Cardiac fibroblast (primary cell): ENCODE results near the gene WIZ.
A peak's percentile ranks its signal among the peaks of the same experiment; 100 is the strongest.

ENCODE experiments used
- DNase-seq, 2 donors: peaks; one replicate each; pipeline versions ENCODE4 v3.0.0 to v3.0.0-alpha.2; 2010; ENCODE audit warnings: low read depth in 2 of 2
- H3K4me3 ChIP-seq, 2 donors: replicated peaks in 1 of 2; 1 replicate in 1 of 2; 2 replicates in 1 of 2; pipeline ENCODE4 v1.5.1; 2011; ENCODE audit warnings: low read depth in 2 of 2, low read length in 2 of 2, mild to moderate bottlenecking in 2 of 2, moderate library complexity in 1 of 2
- CTCF ChIP-seq: IDR thresholded peaks from one replicate; pipeline ENCODE4 v1.5.1; 2011; ENCODE audit warnings: low read depth, mild to moderate bottlenecking, low read length, inconsistent platforms

WIZ gene

GRCh38 chr19:15441317-15441716, 8.4 kb downstream of the WIZ start:
- DNase-seq: no peak
- no peak for TF ChIP-seq CTCF
- no peak overlapping the region for H3K4me3 ChIP-seq

DNA sequence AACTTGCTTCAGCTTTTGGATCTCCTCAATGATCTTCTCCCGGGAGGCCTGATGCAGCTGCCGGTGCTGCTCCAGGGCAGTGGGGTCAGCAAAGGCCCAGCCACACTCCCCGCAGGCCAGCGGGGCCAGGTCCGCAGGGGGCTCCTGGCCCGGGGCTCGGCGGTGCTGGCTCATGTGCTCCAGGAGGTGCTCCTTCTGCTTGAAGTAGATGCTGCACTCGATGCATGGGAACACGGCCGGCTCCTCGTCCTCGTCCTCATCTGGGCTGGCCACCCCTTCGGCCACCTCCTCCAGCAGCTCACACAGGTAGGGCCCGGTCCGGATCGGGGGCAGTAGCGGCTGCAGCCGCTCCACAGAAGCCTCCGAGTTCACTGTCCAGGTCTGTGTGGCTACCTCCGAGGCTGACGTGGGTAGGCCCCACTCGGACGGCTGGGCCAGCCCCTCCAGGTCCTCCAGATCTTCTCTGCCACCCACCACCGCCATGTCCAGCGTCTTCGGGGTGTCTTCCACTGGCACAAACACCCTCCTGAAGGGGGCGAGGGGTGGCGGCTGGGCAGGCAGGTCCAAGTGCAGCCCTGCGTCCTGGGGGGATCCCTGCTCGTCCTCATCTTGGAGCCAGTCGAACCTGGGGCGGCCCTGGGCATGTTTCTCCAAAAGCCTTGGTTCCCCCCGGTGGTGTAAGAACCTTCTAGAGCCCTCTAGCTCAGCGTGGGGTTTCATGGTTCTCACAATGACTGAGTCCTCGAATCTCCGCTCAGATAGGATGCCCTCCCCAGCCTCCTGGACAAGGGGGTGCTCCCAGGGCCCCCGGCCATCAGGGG, 9.7 kb downstream of the WIZ start:
- no peak for TF ChIP-seq CTCF
- DNase-seq: no peak

GRCh38 chr19:15439078-15439799, 10.5 kb downstream of the WIZ start:
- no peak overlapping the region for H3K4me3 ChIP-seq
- TF ChIP-seq CTCF: no peak
- DNase-seq: no peak

More for the DNA sequence above, 9.7 kb downstream of the WIZ start:
- H3K4me3 ChIP-seq: no peak overlapping the region

DNA sequence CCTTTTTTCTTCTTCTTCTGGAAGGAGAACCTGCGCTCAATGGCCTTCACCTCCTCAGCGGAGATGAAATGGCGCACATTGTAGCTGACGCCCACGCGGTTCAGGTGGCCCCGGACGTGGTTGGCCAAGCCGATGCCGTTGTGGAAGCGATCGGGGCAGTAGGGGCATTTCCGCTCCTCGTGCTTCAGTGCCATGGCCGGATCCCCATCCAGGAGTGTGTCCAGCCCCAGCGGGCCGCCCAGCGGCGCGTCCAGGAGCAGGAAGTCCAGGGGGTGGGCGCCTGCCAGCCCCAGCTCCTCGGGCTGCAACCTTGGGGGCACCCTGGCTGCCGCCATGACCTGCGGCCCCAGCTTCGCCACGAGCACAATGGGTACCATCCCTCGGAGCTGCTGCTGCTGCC, 11.2 kb downstream of the WIZ start:
- no peak for DNase-seq
- TF ChIP-seq CTCF: no peak
- H3K4me3 ChIP-seq: no peak overlapping the region

DNA sequence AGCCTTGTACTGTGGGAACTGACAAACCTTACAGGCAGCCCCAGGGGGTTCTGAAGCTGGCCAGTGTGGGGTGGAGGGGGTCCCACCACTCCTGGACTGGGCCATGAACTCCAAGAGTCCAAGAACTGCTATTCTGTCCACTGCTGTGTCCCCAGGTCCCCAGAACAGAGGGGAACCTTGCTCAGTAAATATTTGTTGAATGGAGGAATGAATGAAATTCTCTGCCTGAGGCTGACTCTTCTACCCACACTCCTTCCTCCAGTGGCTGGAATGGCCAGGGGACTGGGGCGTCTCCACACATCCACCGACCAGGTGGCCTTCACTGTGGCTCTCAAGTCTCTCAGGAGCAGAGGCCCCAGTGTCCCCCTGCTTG, 11.6 kb downstream of the WIZ start:
- no peak for DNase-seq
- TF ChIP-seq CTCF: no peak
- no peak overlapping the region for H3K4me3 ChIP-seq

DNA sequence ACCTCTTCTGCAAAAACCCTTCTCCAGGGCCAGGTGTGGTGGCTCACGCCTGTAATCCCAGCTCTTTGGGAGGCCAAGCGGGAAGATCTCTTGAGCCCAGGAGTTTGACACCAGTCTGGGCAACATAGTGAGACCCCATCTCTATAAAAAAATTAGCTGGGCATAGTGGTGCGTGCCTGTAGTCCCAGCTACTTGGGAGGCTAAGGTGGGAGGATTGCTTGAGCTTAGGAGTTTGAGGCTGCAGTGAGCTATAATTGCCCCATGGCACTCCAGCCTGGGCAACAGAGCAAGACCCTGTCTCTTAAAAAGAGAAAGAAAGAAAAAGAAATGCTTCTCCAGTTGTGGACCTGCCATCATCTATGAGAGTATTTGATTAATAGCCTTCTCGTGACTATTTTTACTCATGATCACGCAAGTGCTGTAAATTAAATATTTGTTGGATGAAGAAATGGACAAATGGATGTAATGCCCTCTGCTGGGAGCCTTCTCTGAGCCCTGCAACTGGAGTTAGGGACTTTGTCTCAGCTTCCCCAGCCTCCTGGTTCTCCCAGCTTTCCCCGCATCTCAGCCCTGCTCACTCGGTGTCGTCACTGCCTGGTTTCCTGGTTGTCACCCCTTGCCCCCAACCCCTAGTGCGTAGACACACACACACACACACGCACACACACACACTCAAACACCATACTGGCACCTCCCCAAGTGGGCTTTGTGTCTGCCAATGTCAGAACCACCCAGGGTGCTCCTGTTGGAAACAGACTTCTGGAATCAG, 12.2 kb downstream of the WIZ start:
- no peak for TF ChIP-seq CTCF
- no peak overlapping the region for H3K4me3 ChIP-seq
- DNase-seq: peak in 1 of 2 donors; percentile 47
